Measurements from ENCODE around the gene FIG4. TPM values are rescaled to one million over a fixed set of nuclear protein-coding genes. Genes with fewer than 3 reads are reported as not detected.
"Not testable (repeated sequence)": the region's sequence is repeated elsewhere in the genome, so short reads cannot be mapped to it uniquely, and the experiment has no call there.

FIG4 gene
- total RNA-seq, 6 experiments from 2014 or later = 4.0 to 7.7 (median 6.4) TPM

GRCh38 chr6:109826551-109826950 is 135.5 kb downstream of the FIG4 start:
- WGBS (ENCODE audit: insufficient coverage, low coverage, low lambda C conversion rate, missing lambda C conversion rate) = 85% methylated on average over 2 of the region's 2 CpGs
- TF ChIP-seq CTCF (IDR thresholded peaks at IDR 0.05) = no peak
- no peak for TF ChIP-seq POLR2A (IDR thresholded peaks at IDR 0.05)
- H3K9me3 ChIP-seq = no peaks in the 10 kb centered on the region
- peaks cover 0 to 3% (median 0%) of the 10 kb centered on the region in 4 donors for H3K36me3 ChIP-seq
- no peaks in the 10 kb centered on the region for H3K27me3 ChIP-seq
- ATAC-seq (no peak), DNase-seq (no peak)
- no peak overlapping the region for H3K4me3 ChIP-seq
- H3K27ac ChIP-seq = no peak overlapping the region
- H3K4me1 ChIP-seq = no peaks in the 10 kb centered on the region
- intact Hi-C loops (cut with DNase I) = no loop called here

GRCh38 chr6:109831352-109831751 is 140.3 kb downstream of the FIG4 start:
- H3K27me3 ChIP-seq; H3K27ac ChIP-seq; ATAC-seq; H3K36me3 ChIP-seq; H3K9me3 ChIP-seq; H3K4me1 ChIP-seq; DNase-seq; H3K4me3 ChIP-seq; intact Hi-C loops (cut with DNase I): not testable (repeated sequence)

- no peaks in the 10 kb centered on the region for H3K36me3 ChIP-seq
- no peaks in the 10 kb centered on the region for H3K9me3 ChIP-seq
- H3K27me3 ChIP-seq = no peaks in the 10 kb centered on the region
- no peak overlapping the region for H3K27ac ChIP-seq
- H3K4me1 ChIP-seq = no peaks in the 10 kb centered on the region
- TF ChIP-seq POLR2A (IDR thresholded peaks at IDR 0.05) = no peak
- intact Hi-C loops (cut with DNase I) = no loop called here
- no peak overlapping the region for H3K4me3 ChIP-seq
- 18% methylated on average over 3 of the region's 3 CpGs for WGBS (ENCODE audit: insufficient coverage, low coverage, low lambda C conversion rate, missing lambda C conversion rate)
- ATAC-seq = no peak
- no peak for DNase-seq
These were observed 143.0 kb downstream of the FIG4 start for GRCh38 chr6:109834131-109834530.

- Histone ChIP-seq H3K36me3 (no peaks in the 10 kb centered on the region), H3K4me3 (no peak overlapping the region), H3K9me3 (no peaks in the 10 kb centered on the region), H3K27me3 (no peaks in the 10 kb centered on the region), H3K4me1 (no peaks in the 10 kb centered on the region), H3K27ac (no peak overlapping the region)
- intact Hi-C loops (cut with DNase I) = no loop called here
- DNase-seq (no peak), ATAC-seq (no peak)
- 75% methylated on average over 7 of the region's 7 CpGs for WGBS (ENCODE audit: insufficient coverage, low coverage, low lambda C conversion rate, missing lambda C conversion rate)
- TF ChIP-seq CTCF (IDR thresholded peaks at IDR 0.05) (no peak), POLR2A (IDR thresholded peaks at IDR 0.05) (no peak)
These were observed 143.7 kb downstream of the FIG4 start for GRCh38 chr6:109834595-109835437.

- no peak for TF ChIP-seq CTCF (IDR thresholded peaks at IDR 0.05)
- no peak for TF ChIP-seq POLR2A (IDR thresholded peaks at IDR 0.05)
- intact Hi-C loops (cut with DNase I) = no loop called here
- ATAC-seq = no peak
These were observed 148.9 kb downstream of the FIG4 start for GRCh38 chr6:109840034-109840433.

More at GRCh38 chr6:109840034-109840433, 148.9 kb downstream of the FIG4 start:
- Histone ChIP-seq H3K4me1 (no peaks in the 10 kb centered on the region), H3K27me3 (no peaks in the 10 kb centered on the region), H3K36me3 (no peaks in the 10 kb centered on the region), H3K4me3 (no peak overlapping the region), H3K9me3 (no peaks in the 10 kb centered on the region), H3K27ac (no peak overlapping the region)
- no peak for DNase-seq

Measured in right lobe of liver (tissue), 6 donors.